ENCODE measurements around the gene GLYAT. TPM values are rescaled to one million over a fixed set of nuclear protein-coding genes. Genes with fewer than 3 reads are reported as not detected.

Gene GLYAT
- polyA plus RNA-seq (2013, experiment 1 of 2) = not detected
- not detected for polyA plus RNA-seq (2013, experiment 2 of 2)

GRCh38 chr11:58731819-58732218 is at the start of gene GLYAT:
TSS of gene GLYAT (minus strand) at chr11:58731943. CDS start at chr11:58724496, 7,447 bp downstream.
- 66 to 90% methylated on average over 3 of the region's 4 CpGs for WGBS, 2 experiments (ENCODE audit: insufficient coverage in 2 of 2)
- H3K36me3 ChIP-seq (ENCODE audit: control insufficient read depth, insufficient read depth, low read length) = no peaks in the 10 kb centered on the region
- no peak within 1 kb of the TSS for H3K4me3 ChIP-seq (ENCODE audit: extremely low read depth, insufficient read depth, low read length, poor library complexity, severe bottlenecking)
- peaks cover 7% of the 10 kb centered on the region for H3K9me3 ChIP-seq (ENCODE audit: control insufficient read depth, low read length)
- H3K27ac ChIP-seq (ENCODE audit: low read depth, low read length, severe bottlenecking) = no peak within 1 kb of the TSS
- H3K4me1 ChIP-seq (ENCODE audit: control insufficient read depth, insufficient read depth, low read length, poor library complexity, severe bottlenecking) = no peaks in the 10 kb centered on the region

DNA sequence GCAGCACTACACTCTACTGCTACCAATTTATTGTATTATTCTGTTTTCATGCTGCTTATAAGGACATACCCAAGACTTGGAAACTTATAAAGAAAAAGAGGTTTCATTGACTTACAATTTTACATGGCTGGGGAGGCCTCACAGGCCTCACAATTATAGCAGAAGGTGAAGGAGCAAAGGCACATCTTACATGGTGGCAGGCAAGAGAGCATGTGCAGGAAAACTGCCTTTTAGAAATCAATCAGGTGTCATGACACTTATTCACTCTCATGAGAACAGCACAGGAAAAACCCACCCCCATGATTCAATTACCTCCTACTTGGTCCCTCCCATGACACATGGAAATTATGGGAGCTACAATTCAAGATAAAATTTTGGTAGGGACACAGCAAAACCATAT is 49.6 kb upstream of the GLYAT start:
- Histone ChIP-seq H3K4me1 (ENCODE audit: control insufficient read depth, insufficient read depth, low read length, poor library complexity, severe bottlenecking) (no peaks in the 10 kb centered on the region), H3K4me3 (ENCODE audit: extremely low read depth, insufficient read depth, low read length, poor library complexity, severe bottlenecking) (no peak overlapping the region), H3K9me3 (ENCODE audit: control insufficient read depth, low read length) (peaks cover 2% of the 10 kb centered on the region), H3K27ac (ENCODE audit: low read depth, low read length, severe bottlenecking) (no peak overlapping the region), H3K36me3 (ENCODE audit: control insufficient read depth, insufficient read depth, low read length) (no peaks in the 10 kb centered on the region)

DNA sequence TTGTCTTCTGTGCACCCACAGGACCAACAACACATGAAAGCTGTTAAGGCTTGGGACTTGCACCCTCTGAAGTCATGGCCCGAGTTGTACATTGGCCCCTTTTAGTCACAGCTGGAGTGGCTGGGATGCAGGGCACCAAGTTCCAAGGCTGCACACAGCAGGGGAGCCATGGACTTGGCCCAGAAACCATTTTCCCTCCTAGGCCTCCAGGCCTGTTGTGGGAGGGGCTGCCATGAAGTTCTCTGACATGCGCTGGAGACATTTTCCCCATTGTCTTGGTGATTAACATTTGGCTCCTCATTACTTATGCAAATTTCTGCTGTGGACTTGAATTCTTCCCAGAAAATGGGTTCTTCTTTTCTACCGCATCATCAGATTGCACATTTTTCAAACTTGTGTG is 48.8 kb upstream of the GLYAT start:
- WGBS, 2 experiments (ENCODE audit: insufficient coverage in 2 of 2) = 80 to 91% methylated on average over 3 of the region's 3 CpGs
- H3K27ac ChIP-seq (ENCODE audit: low read depth, low read length, severe bottlenecking) = no peak overlapping the region
- H3K9me3 ChIP-seq (ENCODE audit: control insufficient read depth, low read length) = peaks cover 2% of the 10 kb centered on the region
- H3K36me3 ChIP-seq (ENCODE audit: control insufficient read depth, insufficient read depth, low read length) = no peaks in the 10 kb centered on the region
- H3K4me3 ChIP-seq (ENCODE audit: extremely low read depth, insufficient read depth, low read length, poor library complexity, severe bottlenecking) = no peak overlapping the region
- H3K4me1 ChIP-seq (ENCODE audit: control insufficient read depth, insufficient read depth, low read length, poor library complexity, severe bottlenecking) = no peaks in the 10 kb centered on the region

GRCh38 chr11:58776891-58777710 is 45.4 kb upstream of the GLYAT start:
- peaks cover 2% of the 10 kb centered on the region for H3K9me3 ChIP-seq (ENCODE audit: control insufficient read depth, low read length)

GRCh38 chr11:58775066-58775708 is 43.4 kb upstream of the GLYAT start:
- Histone ChIP-seq H3K27ac (ENCODE audit: low read depth, low read length, severe bottlenecking) (no peak overlapping the region), H3K4me3 (ENCODE audit: extremely low read depth, insufficient read depth, low read length, poor library complexity, severe bottlenecking) (no peak overlapping the region), H3K9me3 (ENCODE audit: control insufficient read depth, low read length) (peaks cover 14% of the 10 kb centered on the region), H3K4me1 (ENCODE audit: control insufficient read depth, insufficient read depth, low read length, poor library complexity, severe bottlenecking) (no peaks in the 10 kb centered on the region), H3K36me3 (ENCODE audit: control insufficient read depth, insufficient read depth, low read length) (no peaks in the 10 kb centered on the region)
- 75 to 100% methylated on average over 2 to 3 of the region's 5 CpGs for WGBS, 2 experiments (ENCODE audit: insufficient coverage in 2 of 2)

More at GRCh38 chr11:58776891-58777710, 45.4 kb upstream of the GLYAT start:
- no peak overlapping the region for H3K4me3 ChIP-seq (ENCODE audit: extremely low read depth, insufficient read depth, low read length, poor library complexity, severe bottlenecking)
- WGBS, 2 experiments (ENCODE audit: insufficient coverage in 2 of 2) = 80 to 81% methylated on average over 9 to 10 of the region's 12 CpGs
- H3K4me1 ChIP-seq (ENCODE audit: control insufficient read depth, insufficient read depth, low read length, poor library complexity, severe bottlenecking) = no peaks in the 10 kb centered on the region
- no peak overlapping the region for H3K27ac ChIP-seq (ENCODE audit: low read depth, low read length, severe bottlenecking)
- H3K36me3 ChIP-seq (ENCODE audit: control insufficient read depth, insufficient read depth, low read length) = no peaks in the 10 kb centered on the region

DNA sequence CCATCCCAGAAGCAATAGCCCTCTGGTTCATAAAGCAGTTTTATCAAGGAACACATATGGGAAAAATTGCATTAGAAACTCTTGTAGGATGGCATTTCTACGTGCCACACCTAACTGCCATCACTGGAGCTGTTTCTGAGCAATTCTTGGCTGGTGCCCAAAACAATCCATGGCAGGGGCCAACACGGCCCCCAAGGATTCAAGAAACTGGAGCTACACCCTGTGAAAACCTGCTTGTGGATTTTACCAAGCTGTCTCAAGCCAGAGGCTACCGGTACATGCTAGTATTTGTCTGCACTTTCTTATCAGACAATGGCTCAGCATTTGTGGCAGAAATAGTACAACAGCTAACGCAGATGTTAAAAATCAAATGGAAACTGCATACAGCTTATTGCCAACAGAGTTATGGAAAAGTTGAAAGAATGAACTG is 42.4 kb upstream of the GLYAT start:
- no peaks in the 10 kb centered on the region for H3K4me1 ChIP-seq (ENCODE audit: control insufficient read depth, insufficient read depth, low read length, poor library complexity, severe bottlenecking)
- peaks cover 18% of the 10 kb centered on the region for H3K9me3 ChIP-seq (ENCODE audit: control insufficient read depth, low read length)
- H3K27ac ChIP-seq (ENCODE audit: low read depth, low read length, severe bottlenecking) = no peak overlapping the region
- WGBS, 2 experiments (ENCODE audit: insufficient coverage in 2 of 2) = 67 to 80% methylated on average over 4 of the region's 4 CpGs
- H3K4me3 ChIP-seq (ENCODE audit: extremely low read depth, insufficient read depth, low read length, poor library complexity, severe bottlenecking) = no peak overlapping the region
- no peaks in the 10 kb centered on the region for H3K36me3 ChIP-seq (ENCODE audit: control insufficient read depth, insufficient read depth, low read length)

- WGBS, 2 experiments (ENCODE audit: insufficient coverage in 2 of 2) = 83 to 90% methylated on average over 2 to 3 of the region's 3 CpGs
- Histone ChIP-seq H3K9me3 (ENCODE audit: control insufficient read depth, low read length) (peaks cover 24% of the 10 kb centered on the region), H3K4me3 (ENCODE audit: extremely low read depth, insufficient read depth, low read length, poor library complexity, severe bottlenecking) (no peak overlapping the region), H3K27ac (ENCODE audit: low read depth, low read length, severe bottlenecking) (no peak overlapping the region), H3K36me3 (ENCODE audit: control insufficient read depth, insufficient read depth, low read length) (no peaks in the 10 kb centered on the region), H3K4me1 (ENCODE audit: control insufficient read depth, insufficient read depth, low read length, poor library complexity, severe bottlenecking) (no peaks in the 10 kb centered on the region)
Observed at GRCh38 chr11:58773337-58773736, 41.6 kb upstream of the GLYAT start.

DNA sequence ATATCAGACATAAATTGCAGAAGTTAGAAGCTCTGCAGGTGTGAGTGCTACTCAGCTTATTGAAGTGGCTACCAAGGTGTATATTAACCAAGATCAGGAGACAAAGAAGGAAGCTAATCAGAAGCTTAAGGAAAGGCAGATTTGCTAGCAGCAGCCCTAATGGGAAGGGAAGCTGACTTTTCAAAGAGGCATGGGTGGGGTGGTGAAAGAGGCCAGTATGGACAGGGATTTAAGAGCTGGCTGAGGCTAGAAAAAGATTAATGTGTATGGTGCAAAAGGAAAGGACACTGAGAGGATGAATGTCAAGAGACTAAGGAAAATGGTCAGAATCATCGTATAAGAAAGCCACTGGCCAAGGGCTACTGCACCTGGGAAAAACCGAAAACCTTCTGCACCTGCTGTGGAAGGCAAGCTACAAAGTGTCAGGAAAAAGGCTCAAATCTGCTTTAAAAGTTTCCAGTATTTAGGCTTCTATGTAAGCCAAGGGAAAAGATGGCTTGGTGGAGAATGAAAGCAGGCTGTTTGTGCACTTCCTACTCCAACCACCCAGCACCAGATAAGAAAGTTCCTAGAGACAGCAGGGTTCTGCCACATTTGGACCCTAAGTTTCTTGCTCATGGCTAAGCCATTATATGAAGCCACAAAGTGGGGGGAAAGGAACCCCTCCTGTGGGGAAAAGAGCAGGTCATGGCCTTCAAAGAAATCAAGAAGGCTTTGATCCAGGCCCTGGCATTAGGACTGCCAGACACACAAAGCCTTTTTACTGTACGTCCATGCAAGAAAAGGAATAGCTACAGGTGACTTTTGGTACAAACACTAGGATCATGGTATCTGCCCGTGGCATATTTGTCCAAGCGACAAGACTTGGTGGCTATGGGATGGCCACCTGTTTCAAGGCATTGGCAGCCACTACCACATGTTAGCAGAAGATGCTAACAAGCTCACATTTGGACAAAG is 40.9 kb upstream of the GLYAT start:
- WGBS, 2 experiments (ENCODE audit: insufficient coverage in 2 of 2) = 85 to 92% methylated on average over 4 to 5 of the region's 5 CpGs
- peaks cover 27% of the 10 kb centered on the region for H3K9me3 ChIP-seq (ENCODE audit: control insufficient read depth, low read length)
- no peak overlapping the region for H3K27ac ChIP-seq (ENCODE audit: low read depth, low read length, severe bottlenecking)
- H3K36me3 ChIP-seq (ENCODE audit: control insufficient read depth, insufficient read depth, low read length) = no peaks in the 10 kb centered on the region
- no peaks in the 10 kb centered on the region for H3K4me1 ChIP-seq (ENCODE audit: control insufficient read depth, insufficient read depth, low read length, poor library complexity, severe bottlenecking)
- no peak overlapping the region for H3K4me3 ChIP-seq (ENCODE audit: extremely low read depth, insufficient read depth, low read length, poor library complexity, severe bottlenecking)

DNA sequence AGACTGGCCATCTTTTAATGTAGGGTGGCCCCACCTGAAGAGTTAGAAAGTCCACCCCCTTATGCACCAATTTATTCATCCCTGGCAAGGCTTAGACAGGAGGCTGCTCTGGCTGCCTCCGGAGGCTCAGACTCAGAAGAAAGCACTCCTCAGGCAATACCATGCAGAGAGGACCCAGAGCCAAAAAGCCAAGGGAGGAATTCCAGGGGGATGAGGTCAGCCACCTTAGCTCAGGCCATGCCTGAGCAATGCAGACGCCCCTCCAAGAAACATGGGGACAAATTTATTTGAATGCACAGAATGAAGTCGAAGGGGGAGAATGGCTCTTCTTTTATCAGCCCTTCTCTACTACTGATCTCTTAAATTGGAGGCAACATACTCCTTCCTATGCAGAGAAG is 39.7 kb upstream of the GLYAT start:
- Histone ChIP-seq H3K27ac (ENCODE audit: low read depth, low read length, severe bottlenecking) (no peak overlapping the region), H3K4me3 (ENCODE audit: extremely low read depth, insufficient read depth, low read length, poor library complexity, severe bottlenecking) (no peak overlapping the region), H3K4me1 (ENCODE audit: control insufficient read depth, insufficient read depth, low read length, poor library complexity, severe bottlenecking) (no peaks in the 10 kb centered on the region), H3K36me3 (ENCODE audit: control insufficient read depth, insufficient read depth, low read length) (no peaks in the 10 kb centered on the region), H3K9me3 (ENCODE audit: control insufficient read depth, low read length) (peaks cover 24% of the 10 kb centered on the region)
- 43 to 70% methylated on average over 1 to 3 of the region's 3 CpGs for WGBS, 2 experiments (ENCODE audit: insufficient coverage in 2 of 2)

GRCh38 chr11:58770627-58771457 is 39.1 kb upstream of the GLYAT start:
- no peak overlapping the region for H3K27ac ChIP-seq (ENCODE audit: low read depth, low read length, severe bottlenecking)
- H3K36me3 ChIP-seq (ENCODE audit: control insufficient read depth, insufficient read depth, low read length) = no peaks in the 10 kb centered on the region
- no peaks in the 10 kb centered on the region for H3K4me1 ChIP-seq (ENCODE audit: control insufficient read depth, insufficient read depth, low read length, poor library complexity, severe bottlenecking)
- peaks cover 24% of the 10 kb centered on the region for H3K9me3 ChIP-seq (ENCODE audit: control insufficient read depth, low read length)
- H3K4me3 ChIP-seq (ENCODE audit: extremely low read depth, insufficient read depth, low read length, poor library complexity, severe bottlenecking) = no peak overlapping the region
- 82 to 85% methylated on average over 5 to 10 of the region's 11 CpGs for WGBS, 2 experiments (ENCODE audit: insufficient coverage in 2 of 2)
